Iris pigment epithelial cell (primary cell): ENCODE measurements around the gene CNBD2.
"Not testable (repeated sequence)": the region's sequence is repeated elsewhere in the genome, so short reads cannot be mapped to it uniquely, and the experiment has no call there.

ENCODE experiments used
- DNase-seq: peaks from one replicate; pipeline ENCODE4 v3.0.0-alpha.2; 2011; ENCODE audit warnings: low read depth

The CNBD2 gene

DNA sequence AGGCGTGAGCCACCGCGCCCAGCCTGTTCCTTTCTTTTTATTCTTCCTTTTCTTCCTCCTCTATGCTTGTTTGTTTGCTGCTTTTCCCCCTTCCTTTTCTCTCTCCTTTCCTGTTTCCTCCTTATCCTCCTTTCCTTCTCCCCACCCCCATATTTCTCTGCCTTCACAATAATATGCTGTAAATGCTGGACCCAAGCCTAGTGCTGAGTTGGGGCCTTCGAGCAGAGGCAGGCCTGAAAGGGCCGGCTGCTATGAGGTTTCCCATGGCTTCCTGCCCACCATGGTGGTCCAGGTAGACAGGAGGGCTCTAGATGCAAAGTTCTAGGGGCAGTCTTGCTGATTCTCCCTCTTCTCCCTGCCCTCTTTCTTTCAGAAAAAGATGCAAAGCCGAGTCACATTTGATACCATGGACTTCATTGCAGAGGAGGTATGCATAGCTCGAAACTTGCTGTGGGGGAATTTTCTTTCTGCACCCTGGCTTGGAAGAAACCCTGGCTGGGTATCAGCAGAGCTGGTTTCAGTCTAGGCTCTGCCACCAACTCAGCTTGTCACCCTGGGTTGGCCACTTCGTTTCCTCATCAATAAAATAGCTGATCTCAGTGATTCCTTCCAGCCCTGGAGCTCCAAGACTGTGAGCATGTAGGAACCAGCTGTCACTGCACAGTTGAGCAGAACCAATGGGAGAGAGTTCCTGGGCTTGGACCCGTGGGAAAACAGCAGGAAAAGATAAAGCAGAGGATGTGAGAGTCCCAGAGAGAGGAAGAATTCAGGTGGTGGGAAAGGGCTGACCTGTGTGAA, 7.4 kb downstream of the CNBD2 start:
- no peak for DNase-seq

DNA sequence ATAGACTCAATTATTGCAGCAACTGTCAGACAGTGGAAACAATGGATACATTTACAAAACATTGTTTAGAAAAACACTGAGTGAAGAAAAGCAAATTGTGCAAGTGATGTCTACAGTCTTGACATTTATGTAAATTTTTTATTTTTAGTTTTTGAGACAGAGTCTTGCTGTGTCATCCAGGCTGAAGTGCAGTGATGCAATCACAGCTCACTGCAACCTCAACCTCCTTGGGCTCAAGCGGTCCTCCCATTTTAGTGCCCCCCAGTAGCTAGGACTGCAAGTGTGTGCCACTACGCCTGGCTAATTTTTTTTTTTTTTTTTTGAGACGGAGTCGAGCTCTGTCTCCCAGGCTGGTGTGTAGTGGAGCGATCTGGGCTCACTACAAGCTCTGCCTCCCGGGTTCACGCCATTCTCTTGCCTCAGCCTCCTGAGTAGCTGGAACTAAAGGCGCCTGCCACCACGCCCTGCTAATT, 9.7 kb downstream of the CNBD2 start:
- peak; percentile 50 for DNase-seq

DNA sequence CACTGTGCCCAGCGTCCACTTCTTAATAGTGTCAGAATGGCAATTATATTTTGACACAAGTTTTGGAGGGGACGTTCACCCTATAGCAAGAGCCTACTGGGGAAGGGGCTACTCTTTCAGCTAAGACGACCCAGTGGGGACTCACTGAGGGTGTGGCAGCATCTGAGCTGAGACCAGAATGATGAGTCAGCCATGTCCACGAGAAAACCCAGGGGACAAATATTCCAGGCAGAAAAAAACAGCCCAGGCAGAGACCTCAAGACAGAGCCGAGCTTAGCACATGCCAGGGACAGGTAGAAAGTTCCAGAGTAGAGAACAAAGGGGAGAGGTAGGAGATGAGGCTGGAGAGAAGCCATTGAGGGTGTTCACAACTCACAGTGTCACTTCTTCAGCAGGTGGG, 11.2 kb downstream of the CNBD2 start:
- DNase-seq, result no peak

DNA sequence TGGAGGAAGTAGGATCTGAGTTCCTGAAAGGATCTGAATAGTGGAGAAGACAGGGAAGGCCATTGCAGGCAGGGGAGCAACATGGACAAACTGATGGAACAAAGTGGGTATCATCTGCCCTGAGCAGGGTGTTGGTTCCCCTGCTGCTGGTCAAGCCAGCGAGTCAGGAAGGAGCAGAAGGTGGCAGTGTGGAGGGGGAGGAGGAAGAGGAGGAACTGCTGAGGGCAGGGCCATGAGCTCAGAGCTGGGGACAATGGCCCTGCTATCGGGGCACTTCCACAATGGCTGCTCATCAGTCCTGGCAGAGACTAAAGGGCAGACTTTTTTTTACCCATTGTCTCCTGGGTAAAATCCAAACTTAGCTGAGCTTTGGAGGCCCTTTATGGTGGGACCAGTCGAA, 13.6 kb downstream of the CNBD2 start:
- DNase-seq, result no peak

DNA sequence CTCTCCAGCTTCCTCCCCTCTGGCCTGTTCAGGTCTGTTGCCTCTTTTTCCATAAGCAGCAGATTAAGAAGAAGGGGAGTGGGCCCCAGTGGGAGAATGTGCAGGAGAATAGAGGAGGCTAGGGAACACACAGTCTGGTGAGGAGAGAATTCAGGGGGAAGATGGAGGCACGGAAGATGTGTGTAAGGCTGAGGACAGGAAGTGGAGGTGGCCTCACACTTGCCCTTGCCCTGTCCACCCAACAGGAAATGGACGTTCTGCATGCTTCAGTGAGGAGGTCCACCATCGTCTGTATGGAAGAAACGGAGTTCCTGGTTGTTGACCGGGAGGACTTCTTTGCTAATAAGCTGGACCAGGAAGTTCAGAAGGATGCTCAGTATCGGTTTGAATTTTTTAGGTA, 16.0 kb downstream of the CNBD2 start:
- DNase-seq, result no peak

DNA sequence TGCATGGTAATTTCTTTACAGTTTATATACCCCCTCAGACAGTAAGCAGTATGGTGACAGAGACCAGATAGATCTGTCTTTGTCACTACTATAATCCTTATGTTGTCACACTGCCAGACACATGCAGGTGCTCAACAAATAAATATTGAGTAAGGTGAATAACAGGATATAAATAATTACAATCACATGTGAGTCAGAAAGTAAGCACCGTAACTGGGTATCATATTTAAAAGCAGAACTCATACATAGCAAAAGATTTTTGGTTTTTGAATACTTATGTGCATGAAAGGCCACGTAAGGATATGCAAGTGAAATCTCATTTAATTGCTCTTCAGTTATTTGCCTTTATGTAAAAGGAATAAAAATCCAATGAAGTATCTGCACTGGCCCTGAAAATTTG, 17.4 kb downstream of the CNBD2 start:
- no peak for DNase-seq

DNA sequence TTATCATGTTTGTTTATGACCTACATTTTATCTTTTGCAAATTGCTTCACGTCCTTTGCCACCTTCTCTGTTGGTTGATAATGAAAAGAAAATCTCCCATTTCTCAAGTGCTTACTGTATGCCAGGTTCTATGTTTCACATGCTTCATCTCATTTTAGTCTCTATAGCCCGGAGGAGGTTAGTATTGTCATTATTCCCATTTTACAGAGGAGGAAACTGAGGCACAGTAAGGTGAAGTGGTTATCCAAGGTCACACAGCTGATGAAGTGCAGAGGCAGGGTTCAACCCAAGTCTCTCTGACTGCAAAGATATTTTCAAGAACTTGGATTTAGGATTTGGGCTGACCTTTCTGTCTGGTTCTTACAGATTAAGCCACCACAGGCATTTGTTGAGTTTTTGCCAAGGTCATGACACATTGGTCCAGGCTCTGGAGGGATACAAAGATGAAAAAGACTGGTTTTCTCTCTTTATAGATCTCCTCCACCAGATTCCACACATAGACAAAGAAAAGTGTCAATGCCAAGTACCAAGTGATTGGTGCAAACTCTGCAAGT, 20.6 kb downstream of the CNBD2 start:
- peak; percentile 12 for DNase-seq

DNA sequence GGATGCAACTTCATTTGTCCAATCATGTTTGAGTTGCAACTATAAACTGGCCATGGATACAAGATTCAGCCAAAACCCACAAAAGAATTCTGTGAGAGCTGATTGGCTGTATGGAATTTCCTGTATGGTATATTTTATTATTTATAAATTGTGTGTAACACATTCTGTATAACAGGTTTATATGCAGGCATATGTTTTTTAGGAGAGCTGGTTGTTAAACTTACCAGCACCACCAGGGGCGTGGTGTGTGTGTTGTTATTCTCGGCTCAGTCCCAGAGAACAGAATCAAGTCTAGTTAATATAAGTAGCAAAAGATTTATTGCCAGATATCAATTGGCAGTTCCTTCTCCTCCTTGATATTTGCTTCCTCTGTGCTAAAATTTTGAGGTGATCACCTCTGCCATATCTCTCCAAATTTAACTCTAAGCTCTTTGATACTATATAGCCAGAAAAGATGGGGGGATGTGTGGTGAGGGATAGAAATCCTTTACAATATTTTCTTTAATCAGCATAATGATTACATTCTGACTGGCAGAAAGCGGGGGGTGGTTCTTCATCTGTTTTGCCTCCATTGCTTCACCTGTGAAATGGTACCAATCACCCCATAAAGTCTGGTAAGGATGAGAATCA, 22.9 kb downstream of the CNBD2 start:
- peak; percentile 53 for DNase-seq

DNA sequence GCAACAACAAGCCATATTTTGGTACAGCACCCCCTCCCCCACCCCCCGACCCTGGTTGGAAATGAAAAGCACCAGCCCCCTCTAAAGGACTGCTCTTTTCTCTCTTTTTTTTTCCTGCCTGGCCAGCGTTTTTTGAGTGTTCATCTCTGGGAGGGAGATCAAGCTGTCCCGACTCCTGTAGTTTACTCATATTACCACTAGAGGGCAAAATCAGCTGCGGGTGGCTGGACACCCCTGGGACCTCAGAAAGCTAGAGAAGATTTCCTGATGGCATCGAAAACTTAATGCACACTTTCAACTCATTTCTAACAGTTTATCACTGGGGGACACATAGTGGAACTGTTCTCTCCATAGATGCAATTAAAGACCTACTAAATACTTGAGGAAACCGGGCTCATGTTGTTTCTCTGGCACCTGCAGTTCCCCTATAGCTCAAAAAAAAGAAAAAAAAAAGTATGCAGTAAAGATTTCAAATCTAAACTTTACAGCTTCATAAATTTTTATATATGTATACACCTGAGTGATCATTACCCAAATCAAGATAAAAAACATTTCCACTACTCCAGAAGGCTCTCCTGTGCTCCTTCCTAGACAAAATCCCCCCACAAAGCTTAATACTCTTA, 24.4 kb downstream of the CNBD2 start:
- peak; percentile 50 for DNase-seq

DNA sequence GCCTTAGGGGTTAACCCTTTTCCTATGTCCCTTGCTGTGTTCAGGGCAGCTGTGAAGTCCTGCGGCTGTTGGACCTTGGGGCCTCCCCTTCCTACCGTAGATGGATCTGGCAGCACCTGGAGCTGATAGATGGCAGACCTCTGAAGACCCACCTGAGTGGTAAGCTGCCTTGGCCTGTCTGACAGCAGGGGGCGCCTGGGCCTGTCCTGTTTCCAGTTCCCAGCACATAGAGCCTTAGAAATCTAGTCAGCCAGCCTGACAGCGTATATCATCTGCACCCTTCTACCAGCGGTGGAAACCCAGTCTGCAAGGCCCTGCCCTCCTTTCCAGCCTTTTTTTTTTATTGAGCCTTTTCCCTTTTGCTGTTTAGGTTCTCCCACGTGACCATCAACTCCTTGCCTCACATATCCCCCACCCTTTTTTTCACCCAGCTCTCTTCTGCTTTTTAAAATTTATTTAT, 26.6 kb downstream of the CNBD2 start:
- peak; percentile 81 for DNase-seq

DNA sequence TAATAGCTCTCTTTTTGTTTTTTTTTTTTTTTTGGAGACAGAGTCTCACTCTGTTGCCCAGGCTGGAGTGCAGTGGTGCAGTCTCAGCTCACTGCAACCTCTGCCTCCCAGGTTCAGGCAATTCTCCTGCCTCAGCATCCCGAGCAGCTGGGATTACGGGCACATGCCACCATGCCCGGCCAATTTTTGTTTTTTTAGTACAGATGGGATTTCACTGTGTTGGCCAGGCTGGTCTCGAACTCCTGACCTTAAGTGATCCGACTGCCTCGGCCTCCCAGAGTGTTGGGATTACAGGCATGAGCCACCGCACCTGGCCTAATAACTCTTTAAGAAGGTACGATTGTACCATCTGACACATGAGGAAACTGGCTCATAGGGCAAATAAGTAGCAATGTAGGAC, 28.1 kb downstream of the CNBD2 start:
- DNase-seq, result not testable (repeated sequence)

DNA sequence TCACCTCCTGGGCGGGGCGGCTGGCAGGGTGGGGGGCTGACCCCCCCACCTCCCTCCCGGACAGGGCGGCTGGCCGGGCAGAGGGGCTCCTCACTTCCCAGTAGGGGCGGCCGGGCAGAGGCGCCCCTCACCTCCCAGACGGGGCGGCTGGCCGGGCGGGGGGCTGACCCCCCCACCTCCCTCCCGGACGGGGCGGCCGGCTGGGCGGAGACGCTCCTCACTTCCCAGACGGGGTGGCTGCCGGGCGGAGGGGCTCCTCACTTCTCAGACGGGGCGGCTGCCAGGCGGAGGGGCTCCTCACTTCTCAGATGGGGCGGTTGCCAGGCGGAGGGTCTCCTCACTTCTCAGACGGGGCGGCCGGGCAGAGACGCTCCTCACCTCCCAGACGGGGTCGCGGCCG, 32.9 kb downstream of the CNBD2 start:
- not testable (repeated sequence) for DNase-seq

DNA sequence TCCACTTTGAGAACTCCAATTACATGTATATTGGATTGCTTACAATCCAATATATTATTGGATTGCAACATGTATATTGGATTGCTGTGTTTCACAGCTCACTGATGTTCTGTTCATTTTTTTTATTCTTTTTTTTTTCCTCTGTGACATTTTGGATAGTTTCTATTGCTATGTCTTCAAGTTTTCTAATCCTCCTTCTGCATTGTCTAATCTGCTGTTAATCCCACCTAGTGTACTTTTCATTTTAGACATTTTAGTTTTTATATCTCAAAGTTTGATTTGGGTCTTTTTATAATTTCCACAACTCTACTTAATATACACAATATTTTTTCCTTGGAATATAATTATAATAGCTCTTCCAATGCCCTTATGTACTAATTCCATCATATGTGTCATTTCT, 34.5 kb downstream of the CNBD2 start:
- DNase-seq, result no peak

DNA sequence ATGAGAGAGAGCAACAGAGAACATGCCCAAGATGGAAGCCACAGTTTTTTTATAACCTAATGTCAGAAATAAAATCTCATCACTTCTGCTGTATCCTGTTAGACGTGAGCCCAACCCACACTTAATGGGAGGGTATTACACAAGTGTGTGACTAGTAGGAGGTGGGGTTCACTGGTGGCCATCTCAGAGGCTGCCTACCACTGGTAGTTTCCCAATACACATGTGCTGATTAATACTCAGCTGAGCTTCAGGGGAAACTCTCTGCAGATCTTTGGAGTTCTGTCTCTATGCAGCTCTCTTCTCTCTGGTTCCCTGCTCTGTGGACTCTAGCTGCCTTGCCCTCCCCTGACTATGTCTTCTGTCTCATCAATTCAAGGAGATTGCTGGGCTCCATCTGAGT, 35.7 kb downstream of the CNBD2 start:
- peak; percentile 33 for DNase-seq

DNA sequence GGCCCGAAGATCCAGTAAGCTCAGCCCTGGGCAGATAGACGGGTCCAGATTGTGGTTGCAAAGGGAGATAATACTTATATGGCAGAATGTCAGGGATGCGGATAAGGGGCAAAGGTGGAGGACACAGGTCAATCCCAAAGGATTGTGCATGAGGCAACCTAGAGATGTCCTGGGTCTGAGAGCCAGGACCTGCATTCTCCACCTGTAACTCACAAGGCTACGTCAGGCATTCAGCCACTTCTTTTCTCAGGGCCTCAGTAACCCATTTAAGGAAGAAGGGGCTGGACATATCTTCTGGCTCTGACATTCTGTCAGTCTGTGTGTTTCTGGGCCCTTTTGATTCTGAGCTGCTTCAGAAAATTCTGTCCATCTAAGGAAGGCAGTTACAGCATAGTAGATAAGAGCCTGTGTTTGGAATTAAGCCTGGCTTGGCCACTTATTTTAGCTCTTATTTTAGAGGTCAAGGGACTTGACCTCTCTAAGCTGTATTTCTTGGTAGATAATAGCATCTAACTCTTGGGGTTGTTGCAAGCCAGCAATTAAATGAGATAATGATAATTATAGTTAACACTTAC, 40.2 kb downstream of the CNBD2 start:
- DNase-seq, result no peak

DNA sequence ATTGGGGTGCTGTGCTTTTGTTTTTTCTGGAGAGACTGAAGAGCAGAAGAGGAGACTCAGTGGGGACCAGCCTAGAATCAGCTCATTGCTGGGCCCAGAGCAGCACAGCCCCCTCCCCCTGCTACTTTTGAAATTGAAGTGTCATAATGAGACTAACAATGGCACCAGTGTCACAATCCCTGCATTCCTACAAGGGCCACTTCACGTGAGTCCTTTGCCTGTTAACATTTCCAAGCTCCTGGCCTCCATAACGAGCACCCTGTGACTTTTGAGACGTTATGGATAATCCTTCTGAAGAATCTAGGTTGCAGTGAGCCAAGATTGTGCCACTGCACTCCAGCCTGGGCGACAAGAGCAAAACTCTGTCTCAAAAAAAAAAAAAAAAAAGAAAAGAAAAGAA, 41.7 kb downstream of the CNBD2 start:
- DNase-seq, result no peak

DNA sequence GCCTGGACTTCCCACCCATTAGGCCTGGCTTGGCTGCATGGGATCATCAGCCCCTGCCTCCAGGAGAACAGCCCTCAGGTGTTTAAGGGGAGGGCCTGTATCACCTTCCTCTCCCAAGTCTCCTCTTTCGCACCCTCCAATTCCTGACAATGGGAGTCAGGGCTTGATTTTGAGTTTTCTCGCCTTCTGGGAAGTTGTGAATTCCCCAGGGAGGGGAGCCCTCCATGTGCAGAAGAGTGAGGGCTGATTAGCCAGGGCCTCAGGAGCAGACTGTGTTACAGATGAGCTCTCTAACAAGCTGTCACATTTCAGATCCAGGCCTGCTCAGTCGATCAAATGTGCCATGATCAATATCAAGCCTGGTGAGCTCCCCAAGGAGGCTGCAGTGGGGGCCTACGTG, 42.4 kb downstream of the CNBD2 start:
- DNase-seq, result no peak

DNA sequence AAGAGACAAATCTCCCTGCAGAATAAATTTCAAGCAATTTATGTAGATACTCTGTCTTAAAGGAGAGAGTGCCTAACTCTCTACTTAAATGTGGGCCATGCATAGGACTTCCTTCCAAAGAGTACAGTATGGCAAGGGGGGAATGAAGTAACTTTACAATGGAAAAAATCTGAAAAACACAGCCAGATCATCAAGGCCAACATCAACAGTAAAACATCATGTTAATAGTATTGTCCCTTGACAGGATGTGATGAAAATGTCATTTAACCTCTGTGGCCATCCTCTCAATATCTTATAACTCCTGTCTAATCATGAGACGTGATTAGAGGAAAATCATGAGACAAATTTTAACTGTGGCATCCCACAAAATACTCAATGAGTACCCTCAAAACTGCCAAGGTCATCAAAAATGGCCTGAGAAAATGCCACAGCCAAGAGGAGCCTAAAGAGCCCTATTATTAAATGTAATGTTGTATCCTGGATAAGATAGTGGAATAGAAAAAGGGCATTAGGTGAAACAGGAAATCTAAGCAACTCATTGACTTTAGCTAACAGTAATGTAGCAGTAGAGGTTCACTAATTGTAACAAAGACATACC, 47.5 kb downstream of the CNBD2 start:
- DNase-seq, result no peak

DNA sequence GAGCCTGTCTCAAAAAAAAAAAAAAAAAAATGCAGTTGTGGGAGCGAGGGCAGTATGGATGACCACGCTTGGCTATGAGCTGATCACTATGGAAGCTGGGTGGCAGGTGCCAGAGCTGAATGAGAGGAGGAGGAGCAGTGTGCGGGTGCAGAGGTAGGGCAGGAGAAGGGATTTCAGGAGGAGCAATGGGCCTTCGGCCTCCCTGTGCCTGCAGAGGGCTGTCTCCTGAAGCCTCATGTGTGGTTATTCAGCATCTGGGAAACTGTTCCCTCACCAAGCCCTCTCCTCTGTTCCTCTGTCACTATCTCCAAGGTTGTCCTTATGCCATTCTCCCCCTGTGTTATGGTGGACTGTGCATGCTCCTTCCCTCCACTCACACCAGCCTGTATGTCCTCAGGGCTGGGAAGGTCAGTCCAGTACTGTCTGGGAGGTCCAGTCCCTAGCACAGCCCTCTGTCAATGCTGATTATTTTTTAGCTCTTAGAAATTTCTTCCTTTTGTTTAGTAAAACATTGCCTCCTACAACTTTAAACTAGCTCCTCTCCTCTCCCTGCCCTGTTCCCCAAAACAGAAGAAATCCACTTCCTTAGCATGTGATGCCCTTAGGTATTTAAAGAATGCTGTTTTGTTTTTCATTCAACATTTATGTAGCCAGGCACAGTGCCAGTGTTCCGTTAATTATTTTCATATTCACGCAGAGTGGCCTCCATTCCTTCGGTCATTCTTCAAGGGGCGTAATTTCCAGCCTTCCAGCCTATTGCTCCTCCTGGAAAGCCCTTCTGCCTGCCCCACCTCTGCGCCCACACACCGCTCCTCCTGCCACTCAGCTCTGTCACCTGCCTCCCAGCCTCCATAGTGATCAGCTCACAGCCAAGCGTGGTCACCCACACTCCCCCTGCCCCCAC, 48.9 kb downstream of the CNBD2 start:
- DNase-seq, result peak; percentile 64

DNA sequence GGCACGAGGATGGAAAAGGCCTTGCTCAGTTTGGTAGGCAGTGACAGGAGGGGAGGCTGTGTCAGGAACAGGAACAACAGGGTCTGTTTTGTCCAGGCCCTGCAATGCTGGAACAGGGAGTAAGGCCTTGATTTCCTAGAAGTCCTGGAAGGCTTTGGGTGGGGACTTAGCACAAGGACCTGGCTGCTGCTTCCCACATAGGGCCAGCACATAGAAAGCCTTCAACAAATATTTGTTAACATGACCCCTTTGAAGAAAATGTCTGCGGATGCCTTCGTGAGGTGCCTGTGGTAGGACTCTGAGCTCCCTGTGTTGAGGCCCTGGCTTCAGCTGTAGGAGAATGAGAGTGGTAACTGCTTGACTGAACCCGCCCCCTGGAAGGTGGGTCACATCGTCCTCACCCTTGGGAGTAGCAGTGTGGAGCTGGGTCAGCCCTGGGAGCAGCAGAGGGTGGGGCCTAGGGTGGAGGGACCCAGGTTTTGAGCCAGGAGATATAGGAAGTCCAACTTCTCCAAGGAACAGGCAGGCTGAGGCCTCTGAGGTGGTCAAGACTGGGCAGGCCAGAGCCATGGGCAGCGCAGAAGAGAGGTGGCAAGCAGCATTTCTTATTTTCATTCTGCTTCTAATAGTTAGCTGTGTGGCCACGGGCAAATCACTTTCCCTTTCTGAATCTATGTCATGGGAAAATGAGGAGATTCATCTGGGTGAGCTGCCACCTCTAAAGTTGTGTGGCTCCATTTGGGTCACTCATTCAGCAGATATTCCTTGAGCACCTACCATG, 50.0 kb downstream of the CNBD2 start:
- no peak for DNase-seq
